Measurements from ENCODE around the gene P2RY2.

DNA sequence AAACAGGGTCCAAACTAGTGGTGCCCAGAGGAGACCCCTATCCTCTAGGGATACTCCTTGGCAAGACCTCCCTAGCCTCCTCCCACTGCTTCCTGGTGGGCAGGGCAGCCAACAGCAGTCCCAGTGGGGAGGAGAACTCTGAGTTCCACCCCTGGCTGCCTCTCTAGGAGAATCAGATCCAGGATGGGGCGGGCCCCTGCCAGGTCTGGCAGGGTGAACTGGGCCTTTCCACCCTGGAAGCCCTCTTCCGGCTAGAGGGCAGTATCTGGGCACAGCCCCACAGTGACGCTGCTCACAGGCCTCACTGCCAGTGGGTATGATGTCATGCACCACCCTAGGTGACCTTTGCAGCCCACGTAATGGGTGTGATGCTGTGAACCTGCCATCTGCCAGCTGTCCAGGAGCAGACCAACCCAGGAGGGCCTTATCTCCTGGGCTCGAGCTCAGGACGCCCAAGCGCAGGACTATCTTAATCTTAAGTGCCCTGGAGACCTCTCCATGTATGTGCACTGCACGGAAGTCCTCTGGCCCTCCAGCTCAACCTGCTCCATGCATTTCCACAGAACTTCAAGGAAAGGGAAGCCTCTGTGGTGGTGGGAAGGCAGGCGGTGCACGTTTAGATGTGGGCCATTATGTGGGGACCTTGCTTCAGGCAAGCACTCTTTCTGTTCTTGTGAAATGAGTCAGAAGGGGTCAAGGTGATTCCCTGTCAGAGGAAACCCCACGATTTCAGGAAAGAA lies 44.2 kb upstream of the P2RY2 start:
- TF ChIP-seq, protein P1, sequence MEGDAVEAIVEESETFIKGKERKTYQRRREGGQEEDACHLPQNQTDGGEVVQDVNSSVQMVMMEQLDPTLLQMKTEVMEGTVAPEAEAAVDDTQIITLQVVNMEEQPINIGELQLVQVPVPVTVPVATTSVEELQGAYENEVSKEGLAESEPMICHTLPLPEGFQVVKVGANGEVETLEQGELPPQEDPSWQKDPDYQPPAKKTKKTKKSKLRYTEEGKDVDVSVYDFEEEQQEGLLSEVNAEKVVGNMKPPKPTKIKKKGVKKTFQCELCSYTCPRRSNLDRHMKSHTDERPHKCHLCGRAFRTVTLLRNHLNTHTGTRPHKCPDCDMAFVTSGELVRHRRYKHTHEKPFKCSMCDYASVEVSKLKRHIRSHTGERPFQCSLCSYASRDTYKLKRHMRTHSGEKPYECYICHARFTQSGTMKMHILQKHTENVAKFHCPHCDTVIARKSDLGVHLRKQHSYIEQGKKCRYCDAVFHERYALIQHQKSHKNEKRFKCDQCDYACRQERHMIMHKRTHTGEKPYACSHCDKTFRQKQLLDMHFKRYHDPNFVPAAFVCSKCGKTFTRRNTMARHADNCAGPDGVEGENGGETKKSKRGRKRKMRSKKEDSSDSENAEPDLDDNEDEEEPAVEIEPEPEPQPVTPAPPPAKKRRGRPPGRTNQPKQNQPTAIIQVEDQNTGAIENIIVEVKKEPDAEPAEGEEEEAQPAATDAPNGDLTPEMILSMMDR (IDR thresholded peaks at IDR 0.05; ENCODE audit: insufficient read depth, low read length) = no peak
- TF ChIP-seq POLR2AphosphoS5 (IDR thresholded peaks at IDR 0.05; ENCODE audit: low read depth) = no peak
- TF ChIP-seq, protein P2, sequence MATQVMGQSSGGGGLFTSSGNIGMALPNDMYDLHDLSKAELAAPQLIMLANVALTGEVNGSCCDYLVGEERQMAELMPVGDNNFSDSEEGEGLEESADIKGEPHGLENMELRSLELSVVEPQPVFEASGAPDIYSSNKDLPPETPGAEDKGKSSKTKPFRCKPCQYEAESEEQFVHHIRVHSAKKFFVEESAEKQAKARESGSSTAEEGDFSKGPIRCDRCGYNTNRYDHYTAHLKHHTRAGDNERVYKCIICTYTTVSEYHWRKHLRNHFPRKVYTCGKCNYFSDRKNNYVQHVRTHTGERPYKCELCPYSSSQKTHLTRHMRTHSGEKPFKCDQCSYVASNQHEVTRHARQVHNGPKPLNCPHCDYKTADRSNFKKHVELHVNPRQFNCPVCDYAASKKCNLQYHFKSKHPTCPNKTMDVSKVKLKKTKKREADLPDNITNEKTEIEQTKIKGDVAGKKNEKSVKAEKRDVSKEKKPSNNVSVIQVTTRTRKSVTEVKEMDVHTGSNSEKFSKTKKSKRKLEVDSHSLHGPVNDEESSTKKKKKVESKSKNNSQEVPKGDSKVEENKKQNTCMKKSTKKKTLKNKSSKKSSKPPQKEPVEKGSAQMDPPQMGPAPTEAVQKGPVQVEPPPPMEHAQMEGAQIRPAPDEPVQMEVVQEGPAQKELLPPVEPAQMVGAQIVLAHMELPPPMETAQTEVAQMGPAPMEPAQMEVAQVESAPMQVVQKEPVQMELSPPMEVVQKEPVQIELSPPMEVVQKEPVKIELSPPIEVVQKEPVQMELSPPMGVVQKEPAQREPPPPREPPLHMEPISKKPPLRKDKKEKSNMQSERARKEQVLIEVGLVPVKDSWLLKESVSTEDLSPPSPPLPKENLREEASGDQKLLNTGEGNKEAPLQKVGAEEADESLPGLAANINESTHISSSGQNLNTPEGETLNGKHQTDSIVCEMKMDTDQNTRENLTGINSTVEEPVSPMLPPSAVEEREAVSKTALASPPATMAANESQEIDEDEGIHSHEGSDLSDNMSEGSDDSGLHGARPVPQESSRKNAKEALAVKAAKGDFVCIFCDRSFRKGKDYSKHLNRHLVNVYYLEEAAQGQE (IDR thresholded peaks at IDR 0.05; ENCODE audit: insufficient replicate concordance, low read depth) = no peak
